Measurements from ENCODE around the gene MTA1. TPM values are rescaled to one million over a fixed set of nuclear protein-coding genes. Genes with fewer than 3 reads are reported as not detected.

Gene MTA1
- polyA plus RNA-seq, 1 of the 3 experiments (the other 2 are of a cell fraction): 96.3 TPM

DNA sequence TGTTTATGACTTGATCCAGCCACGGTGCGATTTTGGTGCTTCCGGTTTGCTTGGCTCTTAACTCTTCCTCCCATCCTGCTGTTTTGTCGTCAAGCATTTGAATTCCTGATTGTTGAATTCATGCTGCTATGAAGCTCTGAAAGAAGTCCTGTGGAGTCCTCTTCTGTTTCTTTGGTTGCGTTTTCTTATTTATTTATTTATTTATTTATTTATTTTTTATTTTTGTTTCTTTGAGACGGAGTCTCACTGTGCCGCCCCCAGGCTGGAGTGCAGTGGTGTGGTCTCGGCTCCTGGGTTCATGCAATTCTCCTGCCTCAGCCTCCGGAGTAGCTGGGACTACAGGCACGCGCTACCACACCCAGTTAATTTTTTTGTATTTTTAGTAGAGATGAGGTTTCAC, 3.0 kb upstream of the MTA1 start:
- POLR2A ChIA-PET: no interaction called here
- peaks cover 5% of the 10 kb centered on the region; the same call in 1 of the 2 replicates for H4K20me1 ChIP-seq (ENCODE audit: insufficient read depth)
- WGBS (ENCODE audit: low lambda C conversion rate): 96% methylated on average over 11 of the region's 11 CpGs
- no peaks in the 10 kb centered on the region for H3K9me2 ChIP-seq
- no peak overlapping the region for H3K4me3 ChIP-seq (ENCODE audit: low read depth in 2 of 2, low read length in 1 of 2)
- no peaks in the 10 kb centered on the region for H3K9me3 ChIP-seq
- H3K27me3 ChIP-seq (ENCODE audit: insufficient read depth): no peaks in the 10 kb centered on the region
- TF ChIP-seq EZH2phosphoT487 (IDR thresholded peaks at IDR 0.05; ENCODE audit: borderline replicate concordance, low read depth) (no peak), RCOR1 (IDR thresholded peaks at IDR 0.05; ENCODE audit: low read length) (no peak), NFIC (IDR thresholded peaks at IDR 0.05; ENCODE audit: borderline replicate concordance) (no peak), FOXJ3 (CRISPR knock-in tag; IDR thresholded peaks at IDR 0.05) (no peak), TCF12 (IDR thresholded peaks at IDR 0.05) (no peak), GATA2 (CRISPR knock-in tag; IDR thresholded peaks at IDR 0.05) (no peak), FOSL2 (IDR thresholded peaks at IDR 0.05; ENCODE audit: borderline replicate concordance, low read depth) (no peak), RXRA (IDR thresholded peaks at IDR 0.05; ENCODE audit: borderline replicate concordance, low read depth) (no peak), TAF1 (IDR thresholded peaks at IDR 0.05; ENCODE audit: borderline replicate concordance, low read depth, low read length) (no peak)
- TF ChIP-seq, protein P1, sequence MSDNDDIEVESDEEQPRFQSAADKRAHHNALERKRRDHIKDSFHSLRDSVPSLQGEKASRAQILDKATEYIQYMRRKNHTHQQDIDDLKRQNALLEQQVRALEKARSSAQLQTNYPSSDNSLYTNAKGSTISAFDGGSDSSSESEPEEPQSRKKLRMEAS (IDR thresholded peaks at IDR 0.05; ENCODE audit: low read depth): no peak
- DNase-seq: no peak
- CTCF ChIA-PET: interaction anchor here (0.7 to 1.3 kb wide), 5 partner anchors 32 to 74 kb away, joined by 3 to 4 read pairs (median 3); no protein-coding TSS in a partner anchor
- no peak overlapping the region for H2AFZ ChIP-seq (ENCODE audit: low read depth)
- peaks cover 10 to 34% of the 10 kb centered on the region in 2 experiments; a peak in 3 of 4 replicates for H3K4me1 ChIP-seq (ENCODE audit: control insufficient read depth in 1 of 2, insufficient read depth in 2 of 2, low read depth in 1 of 2, low read length in 1 of 2)
- no peak overlapping the region for H3K9ac ChIP-seq
- peaks cover 21% of the 10 kb centered on the region for H3K79me2 ChIP-seq (ENCODE audit: insufficient read depth)
- H3K27ac ChIP-seq (ENCODE audit: low read depth in 2 of 2, low read length in 1 of 2): no peak overlapping the region
- H3K36me3 ChIP-seq (replicated peaks in 1 of 2; ENCODE audit: control insufficient read depth in 1 of 2, insufficient read depth in 2 of 2, low read length in 1 of 2): no peaks in the 10 kb centered on the region
- peaks cover 13% of the 10 kb centered on the region for H3F3A ChIP-seq (replicated peaks; ENCODE audit: insufficient read depth)
- no peak overlapping the region for H3K4me2 ChIP-seq

GRCh38 chr14:105417690-105418121, 1.9 kb upstream of the MTA1 start:
- H3K27ac ChIP-seq (ENCODE audit: low read depth in 2 of 2, low read length in 1 of 2): no peak overlapping the region
- H3K27me3 ChIP-seq (ENCODE audit: insufficient read depth): no peaks in the 10 kb centered on the region
- DNase-seq: no peak
- no peak overlapping the region for H3K4me2 ChIP-seq
- peaks cover 32% of the 10 kb centered on the region for H3K79me2 ChIP-seq (ENCODE audit: insufficient read depth)
- H3K4me1 ChIP-seq (ENCODE audit: control insufficient read depth in 1 of 2, insufficient read depth in 2 of 2, low read depth in 1 of 2, low read length in 1 of 2): peaks cover 12 to 39% of the 10 kb centered on the region in 2 experiments; a peak in 3 of 4 replicates
- H3K9me2 ChIP-seq: no peaks in the 10 kb centered on the region
- H3K9ac ChIP-seq: no peak overlapping the region
- H4K20me1 ChIP-seq (ENCODE audit: insufficient read depth): peaks cover 15% of the 10 kb centered on the region
- no peaks in the 10 kb centered on the region for H3K36me3 ChIP-seq (replicated peaks in 1 of 2; ENCODE audit: control insufficient read depth in 1 of 2, insufficient read depth in 2 of 2, low read length in 1 of 2)
- ChIA-PET CTCF (interaction anchor here (0.7 to 1.8 kb wide), 5 partner anchors 31 to 433 kb away, joined by 3 to 6 read pairs (median 4); no protein-coding TSS in a partner anchor), POLR2A (no interaction called here)
- H3K4me3 ChIP-seq (ENCODE audit: low read depth in 2 of 2, low read length in 1 of 2): no peak overlapping the region
- no peak for TF ChIP-seq NRF1 (IDR thresholded peaks at IDR 0.05; ENCODE audit: low read depth, low read length)
- TF ChIP-seq USF1 (IDR thresholded peaks at IDR 0.05; ENCODE audit: borderline replicate concordance, low read depth): no peak
- TF ChIP-seq RXRA (IDR thresholded peaks at IDR 0.05; ENCODE audit: borderline replicate concordance, low read depth): no peak
- TF ChIP-seq CHD2 (IDR thresholded peaks at IDR 0.05; ENCODE audit: low read length, partially characterized antibody): no peak
- no peak for TF ChIP-seq JUND (IDR thresholded peaks at IDR 0.05)
- TF ChIP-seq, protein P2, sequence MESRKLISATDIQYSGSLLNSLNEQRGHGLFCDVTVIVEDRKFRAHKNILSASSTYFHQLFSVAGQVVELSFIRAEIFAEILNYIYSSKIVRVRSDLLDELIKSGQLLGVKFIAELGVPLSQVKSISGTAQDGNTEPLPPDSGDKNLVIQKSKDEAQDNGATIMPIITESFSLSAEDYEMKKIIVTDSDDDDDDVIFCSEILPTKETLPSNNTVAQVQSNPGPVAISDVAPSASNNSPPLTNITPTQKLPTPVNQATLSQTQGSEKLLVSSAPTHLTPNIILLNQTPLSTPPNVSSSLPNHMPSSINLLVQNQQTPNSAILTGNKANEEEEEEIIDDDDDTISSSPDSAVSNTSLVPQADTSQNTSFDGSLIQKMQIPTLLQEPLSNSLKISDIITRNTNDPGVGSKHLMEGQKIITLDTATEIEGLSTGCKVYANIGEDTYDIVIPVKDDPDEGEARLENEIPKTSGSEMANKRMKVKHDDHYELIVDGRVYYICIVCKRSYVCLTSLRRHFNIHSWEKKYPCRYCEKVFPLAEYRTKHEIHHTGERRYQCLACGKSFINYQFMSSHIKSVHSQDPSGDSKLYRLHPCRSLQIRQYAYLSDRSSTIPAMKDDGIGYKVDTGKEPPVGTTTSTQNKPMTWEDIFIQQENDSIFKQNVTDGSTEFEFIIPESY (IDR thresholded peaks at IDR 0.05; ENCODE audit: borderline replicate concordance, low read depth): no peak
- TF ChIP-seq, protein P1 (IDR thresholded peaks at IDR 0.05; ENCODE audit: low read depth): no peak
- TF ChIP-seq TEAD4 (IDR thresholded peaks at IDR 0.05; ENCODE audit: borderline replicate concordance, insufficient read depth): no peak
- no peak for TF ChIP-seq RFX5 (IDR thresholded peaks at IDR 0.05; ENCODE audit: low read length)
- H3F3A ChIP-seq (replicated peaks; ENCODE audit: insufficient read depth): peaks cover 18% of the 10 kb centered on the region
- H3K9me3 ChIP-seq: no peaks in the 10 kb centered on the region
- 89% methylated on average over 3 of the region's 3 CpGs for WGBS (ENCODE audit: low lambda C conversion rate)
- H2AFZ ChIP-seq (ENCODE audit: low read depth): no peak overlapping the region
